IPS-18a (cell line): ENCODE measurements around the gene RBM48.

Experiments
- H3K27ac ChIP-seq: one replicate; pipeline ENCODE4 v1.5.1; 2013; ENCODE audit warnings: low read length
- H3K27me3 ChIP-seq: one replicate; pipeline ENCODE4 v1.6.1; 2013; ENCODE audit warnings: mild to moderate bottlenecking, low read length; ENCODE audit not compliant: control insufficient read depth, insufficient read depth
- H3K36me3 ChIP-seq: one replicate; pipeline ENCODE4 v1.6.1; 2013; ENCODE audit warnings: low read depth, low read length; ENCODE audit not compliant: control insufficient read depth
- H3K4me1 ChIP-seq: one replicate; pipeline ENCODE4 v1.6.1; 2013; ENCODE audit warnings: low read depth, low read length; ENCODE audit not compliant: control insufficient read depth
- H3K4me3 ChIP-seq: one replicate; pipeline ENCODE4 v1.5.1; 2013; ENCODE audit warnings: low read length
- H3K9ac ChIP-seq: one replicate; pipeline ENCODE4 v1.6.1; 2013; ENCODE audit warnings: mild to moderate bottlenecking, low read length, moderate library complexity
- H3K9me3 ChIP-seq: one replicate; pipeline ENCODE4 v1.6.1; 2013; ENCODE audit warnings: low read depth, low read length; ENCODE audit not compliant: control insufficient read depth

Gene RBM48

DNA sequence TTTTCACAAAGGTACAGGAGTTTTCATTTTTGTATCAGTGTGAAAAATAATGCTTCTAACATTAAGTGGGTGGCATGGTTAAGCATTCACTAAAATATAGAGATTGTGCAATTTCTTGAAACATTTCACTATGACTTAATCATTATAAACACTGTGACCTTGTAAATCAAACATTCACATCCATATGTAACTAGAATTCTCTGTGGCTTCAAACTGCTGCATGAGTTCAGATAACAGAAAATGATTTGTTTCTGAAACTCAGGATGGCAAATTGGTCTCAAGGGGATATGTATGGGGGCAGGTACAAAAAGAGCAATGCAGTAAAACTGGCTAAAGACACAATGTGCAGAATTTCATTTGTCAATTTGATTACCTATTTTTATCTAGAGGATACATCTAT lies 57.8 kb downstream of the RBM48 start:
- Histone ChIP-seq H3K9ac (no peak overlapping the region), H3K4me1 (peaks cover 6% of the 10 kb centered on the region), H3K36me3 (peaks cover 1% of the 10 kb centered on the region), H3K9me3 (no peaks in the 10 kb centered on the region), H3K27me3 (peaks cover 9% of the 10 kb centered on the region), H3K4me3 (no peak overlapping the region), H3K27ac (no peak overlapping the region)

DNA sequence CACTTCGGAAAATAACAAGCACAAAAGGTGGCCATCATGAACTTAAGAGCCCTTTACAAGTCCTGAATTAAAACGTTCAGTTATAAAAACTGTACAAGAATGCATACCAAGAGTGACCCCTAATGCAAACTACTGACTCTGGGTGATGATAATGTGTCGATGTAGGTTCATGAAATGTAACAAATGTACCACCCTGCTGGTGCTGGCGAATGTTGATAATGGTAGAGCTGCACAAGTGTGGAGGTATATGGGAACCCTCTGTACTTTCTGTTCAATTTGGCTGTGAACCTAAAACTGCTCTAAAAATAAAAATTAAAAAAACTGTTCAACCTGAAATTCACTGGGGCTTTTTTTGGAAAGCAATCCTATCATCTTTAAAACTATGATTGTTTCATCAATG lies 58.2 kb downstream of the RBM48 start:
- Histone ChIP-seq H3K9ac (no peak overlapping the region), H3K36me3 (no peaks in the 10 kb centered on the region), H3K27ac (no peak overlapping the region), H3K4me1 (peaks cover 6% of the 10 kb centered on the region), H3K27me3 (peaks cover 14% of the 10 kb centered on the region), H3K9me3 (no peaks in the 10 kb centered on the region), H3K4me3 (no peak overlapping the region)
